GM18951 (cell line): ENCODE data around the gene DIP2A.
"Not testable (repeated sequence)": the region's sequence is repeated elsewhere in the genome, so short reads cannot be mapped to it uniquely, and the experiment has no call there.

Source experiments
- POLR2A ChIP-seq: IDR thresholded peaks from 4 replicates; pipeline ENCODE4 v1.6.1; 2011; ENCODE audit warnings: mild to moderate bottlenecking; ENCODE audit not compliant: insufficient read length, insufficient read depth; ENCODE audit errors: extremely low read depth
- in situ Hi-C: fragments of 300-500 bp; cut with MboI; formaldehyde crosslinking; loops from one replicate; pipeline ENCODE4 v1.12.0; 2022; ENCODE audit warnings: low sequenced_read_pairs, mixed read lengths, inconsistent platforms; ENCODE audit not compliant: unreplicated experiment

DIP2A gene

GRCh38 chr21:46442938-46443337, 15.8 kb upstream of the DIP2A start:
- in situ Hi-C loops, result no loop called here
- no peak for TF ChIP-seq POLR2A

GRCh38 chr21:46443910-46444309, 14.8 kb upstream of the DIP2A start:
- no peak for TF ChIP-seq POLR2A
- in situ Hi-C loops, result no loop called here

- in situ Hi-C loops, result no loop called here
- no peak for TF ChIP-seq POLR2A
Observed at GRCh38 chr21:46448108-46448507, 10.6 kb upstream of the DIP2A start.

GRCh38 chr21:46448855-46449254, 9.8 kb upstream of the DIP2A start:
- in situ Hi-C loops, result not testable (repeated sequence)

- in situ Hi-C loops, result no loop called here
- TF ChIP-seq POLR2A, result no peak
Observed at GRCh38 chr21:46452710-46453109, 6.0 kb upstream of the DIP2A start.

GRCh38 chr21:46454142-46454541, 4.5 kb upstream of the DIP2A start:
- TF ChIP-seq POLR2A, result no peak
- in situ Hi-C loops, result no loop called here

GRCh38 chr21:46454634-46455390, 3.9 kb upstream of the DIP2A start:
- in situ Hi-C loops, result no loop called here
- no peak for TF ChIP-seq POLR2A

GRCh38 chr21:46455575-46456385, 2.9 kb upstream of the DIP2A start:
- in situ Hi-C loops, result no loop called here
- TF ChIP-seq POLR2A, result no peak

- in situ Hi-C loops, result no loop called here
- TF ChIP-seq POLR2A, result no peak
Observed at GRCh38 chr21:46456750-46457149, 1.9 kb upstream of the DIP2A start.

GRCh38 chr21:46457801-46458314, 833 bp upstream of the DIP2A start:
- in situ Hi-C loops, result no loop called here
- TF ChIP-seq POLR2A, result no peak

- no peak for TF ChIP-seq POLR2A
- in situ Hi-C loops, result no loop called here
Observed at GRCh38 chr21:46459024-46459355, 299 bp downstream of the DIP2A start.

GRCh38 chr21:46459356-46460112, 843 bp downstream of the DIP2A start:
- no peak for TF ChIP-seq POLR2A
- in situ Hi-C loops, result no loop called here

- in situ Hi-C loops, result no loop called here
- no peak for TF ChIP-seq POLR2A
Observed at GRCh38 chr21:46461909-46462308, 3.2 kb downstream of the DIP2A start.

GRCh38 chr21:46465153-46465552, 6.5 kb downstream of the DIP2A start:
- in situ Hi-C loops, result not testable (repeated sequence)

GRCh38 chr21:46465651-46466050, 7.0 kb downstream of the DIP2A start:
- in situ Hi-C loops, result no loop called here
- TF ChIP-seq POLR2A, result no peak
